Loucy (cell line): ENCODE measurements around the gene NDC1.

Experiments used
- H2AFZ ChIP-seq: fragments of 200-600 bp; sonication (generic); 2 replicates; pipeline ENCODE4 v1.6.0; 2016; ENCODE audit warnings: antibody characterized with exemption, mild to moderate bottlenecking, low read length, moderate library complexity
- H3F3A ChIP-seq: fragments of 200-600 bp; 2 replicates; pipeline ENCODE4 v1.6.0; 2016; ENCODE audit warnings: antibody characterized with exemption, low read depth, mild to moderate bottlenecking
- H3K27me3 ChIP-seq: fragments of 200-600 bp; sonication (generic); 2 replicates; pipeline ENCODE4 v1.6.1; 2014; ENCODE audit warnings: low read length, mild to moderate bottlenecking; ENCODE audit not compliant: insufficient read depth, poor library complexity, severe bottlenecking
- H3K36me3 ChIP-seq: fragments of 200-600 bp; sonication (generic); 2 replicates; pipeline ENCODE4 v1.6.1; 2016; ENCODE audit warnings: low read length; ENCODE audit not compliant: insufficient read depth
- H3K4me1 ChIP-seq: fragments of 200-600 bp; sonication (generic); 2 replicates; pipeline ENCODE4 v1.5.1; 2014; ENCODE audit warnings: low read length, mild to moderate bottlenecking; ENCODE audit not compliant: insufficient read depth, poor library complexity, severe bottlenecking
- H3K4me2 ChIP-seq: fragments of 200-600 bp; sonication (generic); 2 replicates; pipeline ENCODE4 v1.6.0; 2014; ENCODE audit warnings: antibody characterized with exemption, low read length, low read depth, mild to moderate bottlenecking; ENCODE audit not compliant: poor library complexity, severe bottlenecking
- H3K4me3 ChIP-seq: fragments of 200-600 bp; sonication (generic); 2 replicates; pipeline ENCODE4 v1.5.1; 2014; ENCODE audit warnings: low read length, mild to moderate bottlenecking, mixed read lengths; ENCODE audit not compliant: poor library complexity, severe bottlenecking
- H3K79me2 ChIP-seq: fragments of 200-600 bp; sonication (generic); 2 replicates; pipeline ENCODE4 v1.6.1; 2014; ENCODE audit warnings: low read length; ENCODE audit not compliant: insufficient read depth
- H3K9ac ChIP-seq: fragments of 200-600 bp; sonication (generic); 2 replicates; pipeline ENCODE4 v1.6.0; 2014; ENCODE audit warnings: mild to moderate bottlenecking, low read depth, low read length, moderate library complexity; ENCODE audit not compliant: poor library complexity, severe bottlenecking
- H3K9me2 ChIP-seq: fragments of 200-600 bp; sonication (generic); replicated peaks from 2 replicates; pipeline ENCODE4 v1.6.1; 2016; ENCODE audit warnings: low read depth, low read length, mixed read lengths
- H3K9me3 ChIP-seq: fragments of 200-600 bp; sonication (generic); 2 replicates; pipeline ENCODE4 v1.6.1; 2014; ENCODE audit warnings: mild to moderate bottlenecking, antibody characterized with exemption, low read length, low read depth; ENCODE audit not compliant: insufficient read depth
- H4K20me1 ChIP-seq: fragments of 200-600 bp; sonication (generic); 2 replicates; pipeline ENCODE4 v1.6.0; 2014; ENCODE audit warnings: antibody characterized with exemption, low read length, mild to moderate bottlenecking; ENCODE audit not compliant: insufficient read depth, poor library complexity, severe bottlenecking
- CTCF ChIP-seq: fragments of 200-600 bp; sonication (generic); conservative IDR thresholded peaks from 2 replicates; pipeline ENCODE4 v1.5.1; 2014; ENCODE audit warnings: mild to moderate bottlenecking, antibody characterized with exemption, low read length
- EZH2phosphoT487 ChIP-seq: fragments of 200-600 bp; IDR thresholded peaks from 2 replicates; pipeline ENCODE4 v1.6.1; 2018; ENCODE audit warnings: antibody characterized with exemption, mild to moderate bottlenecking, moderate library complexity, borderline replicate concordance

The NDC1 gene

GRCh38 chr1:53727461-53728092 is 110.5 kb downstream of the NDC1 start:
- Histone ChIP-seq H4K20me1 (no peaks in the 10 kb centered on the region), H3K9me3 (no peaks in the 10 kb centered on the region), H3K9me2 (no peaks in the 10 kb centered on the region), H3K36me3 (no peaks in the 10 kb centered on the region), H3K4me2 (no peak overlapping the region), H3K9ac (no peak overlapping the region), H3K4me1 (peaks cover 9% of the 10 kb centered on the region), H3K4me3 (no peak overlapping the region), H3K27me3 (no peaks in the 10 kb centered on the region), H2AFZ (no peak overlapping the region), H3F3A (no peaks in the 10 kb centered on the region), H3K79me2 (no peaks in the 10 kb centered on the region)
- TF ChIP-seq EZH2phosphoT487 = no peak
- no peak for TF ChIP-seq CTCF

- no peak overlapping the region for H2AFZ ChIP-seq
- H3K9ac ChIP-seq = no peak overlapping the region
- no peaks in the 10 kb centered on the region for H4K20me1 ChIP-seq
- no peaks in the 10 kb centered on the region for H3K4me1 ChIP-seq
- no peaks in the 10 kb centered on the region for H3K79me2 ChIP-seq
- no peaks in the 10 kb centered on the region for H3K27me3 ChIP-seq
- no peaks in the 10 kb centered on the region for H3K9me2 ChIP-seq
- H3F3A ChIP-seq = no peaks in the 10 kb centered on the region
- H3K4me3 ChIP-seq = no peak overlapping the region
- no peak overlapping the region for H3K4me2 ChIP-seq
- TF ChIP-seq CTCF (no peak), EZH2phosphoT487 (no peak)
- no peaks in the 10 kb centered on the region for H3K9me3 ChIP-seq
- H3K36me3 ChIP-seq = no peaks in the 10 kb centered on the region
Observed at GRCh38 chr1:53726009-53726600, 112.0 kb downstream of the NDC1 start.

GRCh38 chr1:53725238-53725689 is 112.8 kb downstream of the NDC1 start:
- no peaks in the 10 kb centered on the region for H3K27me3 ChIP-seq
- no peaks in the 10 kb centered on the region for H3F3A ChIP-seq
- H3K4me3 ChIP-seq = no peak overlapping the region
- H3K9me3 ChIP-seq = no peaks in the 10 kb centered on the region
- no peaks in the 10 kb centered on the region for H3K36me3 ChIP-seq
- H3K4me1 ChIP-seq = no peaks in the 10 kb centered on the region
- no peak overlapping the region for H3K4me2 ChIP-seq
- no peak overlapping the region for H3K9ac ChIP-seq
- no peaks in the 10 kb centered on the region for H4K20me1 ChIP-seq
- no peaks in the 10 kb centered on the region for H3K79me2 ChIP-seq
- TF ChIP-seq CTCF (peak; percentile 33), EZH2phosphoT487 (no peak)
- H2AFZ ChIP-seq = no peak overlapping the region
- no peaks in the 10 kb centered on the region for H3K9me2 ChIP-seq
